ENCODE data around the gene JMJD4.

JMJD4 gene, protein sequence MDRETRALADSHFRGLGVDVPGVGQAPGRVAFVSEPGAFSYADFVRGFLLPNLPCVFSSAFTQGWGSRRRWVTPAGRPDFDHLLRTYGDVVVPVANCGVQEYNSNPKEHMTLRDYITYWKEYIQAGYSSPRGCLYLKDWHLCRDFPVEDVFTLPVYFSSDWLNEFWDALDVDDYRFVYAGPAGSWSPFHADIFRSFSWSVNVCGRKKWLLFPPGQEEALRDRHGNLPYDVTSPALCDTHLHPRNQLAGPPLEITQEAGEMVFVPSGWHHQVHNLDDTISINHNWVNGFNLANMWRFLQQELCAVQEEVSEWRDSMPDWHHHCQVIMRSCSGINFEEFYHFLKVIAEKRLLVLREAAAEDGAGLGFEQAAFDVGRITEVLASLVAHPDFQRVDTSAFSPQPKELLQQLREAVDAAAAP

DNA sequence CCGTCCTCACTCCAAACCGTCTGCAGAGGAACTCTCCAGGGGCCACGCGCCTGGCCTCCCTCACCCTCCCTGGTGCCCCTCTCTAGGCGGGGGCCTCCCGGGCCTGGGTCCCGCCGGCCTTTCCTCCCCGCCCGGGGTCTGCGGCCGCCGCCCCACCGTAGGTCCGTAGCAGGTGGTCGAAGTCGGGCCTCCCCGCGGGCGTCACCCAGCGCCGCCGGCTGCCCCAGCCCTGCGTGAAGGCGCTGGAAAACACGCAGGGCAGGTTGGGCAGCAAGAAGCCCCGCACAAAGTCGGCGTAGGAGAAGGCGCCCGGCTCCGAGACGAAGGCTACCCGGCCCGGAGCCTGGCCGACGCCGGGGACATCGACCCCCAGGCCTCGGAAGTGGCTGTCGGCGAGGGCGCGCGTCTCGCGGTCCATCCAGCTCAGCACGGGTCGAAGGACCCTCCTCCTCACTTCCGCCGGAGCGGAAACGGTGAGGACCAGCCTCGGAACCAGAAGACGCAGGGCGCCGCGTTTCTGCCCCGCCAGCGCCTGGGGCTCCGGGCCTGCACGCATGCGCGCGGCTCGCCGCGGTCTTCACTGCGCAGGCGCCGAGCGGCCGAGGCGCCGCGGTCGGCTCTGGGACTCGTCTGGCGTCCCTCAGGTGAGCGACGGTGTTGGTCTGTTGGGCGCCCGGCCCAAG, at the start of gene JMJD4, which contains the start of gene SNAP47:
Gene JMJD4, minus strand, starts transcription at position 447 of the 683 bp plus-strand sequence. Its CDS starts 29 bp downstream, at position 418.
Gene SNAP47, plus strand, starts transcription at position 580 of the 683 bp plus-strand sequence. CDS start 12,302 bp downstream, outside the sequence.
- Histone ChIP-seq H3K27ac (ENCODE audit: low read length) (peak within 1 kb of the TSS; percentile 51), H3K4me1 (ENCODE audit: control insufficient read depth in 1 of 2, insufficient read depth in 2 of 2, low read length in 2 of 2) (peaks cover 8 to 38% of the 10 kb centered on the region in 2 donors), H3K27me3 (ENCODE audit: low read depth, low read length) (no peaks in the 10 kb centered on the region), H3K36me3 (ENCODE audit: control insufficient read depth in 1 of 2, insufficient read depth in 2 of 2, low read length in 2 of 2) (peaks cover 0 to 28% of the 10 kb centered on the region in 2 donors), H3K4me3 (ENCODE audit: low read depth in 1 of 2, low read length in 2 of 2) (peak within 1 kb of the TSS; percentile 89 to 90), H3K9me3 (ENCODE audit: control insufficient read depth in 1 of 2, low read length in 2 of 2) (no peaks in the 10 kb centered on the region)

DNA sequence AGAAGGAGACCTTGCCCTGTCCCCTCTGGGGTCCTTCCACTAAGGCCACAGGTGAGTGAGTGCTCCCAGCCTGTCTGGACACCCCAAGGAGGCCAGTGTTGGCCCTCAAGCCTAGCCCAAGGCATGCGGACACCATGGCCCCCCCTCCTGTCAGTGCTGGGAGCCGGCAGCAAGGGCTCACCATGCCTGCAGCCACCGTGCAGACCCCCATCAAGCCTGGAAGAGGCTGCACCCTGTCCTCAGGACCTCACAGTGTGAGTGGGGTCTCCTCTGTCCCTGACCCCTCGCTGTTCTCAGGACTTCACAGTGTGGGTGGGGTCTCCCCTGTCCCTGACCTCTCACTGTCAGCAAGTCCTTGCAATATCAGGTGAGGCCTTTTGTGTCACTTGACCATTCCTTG, 47.1 kb upstream of the JMJD4 start:
- peaks cover 9 to 14% of the 10 kb centered on the region in 2 donors for H3K4me1 ChIP-seq (ENCODE audit: control insufficient read depth in 1 of 2, insufficient read depth in 2 of 2, low read length in 2 of 2)
- peaks cover 4% of the 10 kb centered on the region for H3K27me3 ChIP-seq (ENCODE audit: low read depth, low read length)
- no peaks in the 10 kb centered on the region for H3K9me3 ChIP-seq (ENCODE audit: control insufficient read depth in 1 of 2, low read length in 2 of 2)
- no peak overlapping the region for H3K27ac ChIP-seq (ENCODE audit: low read length)
- H3K36me3 ChIP-seq (ENCODE audit: control insufficient read depth in 1 of 2, insufficient read depth in 2 of 2, low read length in 2 of 2) = peaks cover 4 to 17% of the 10 kb centered on the region in 2 donors
- H3K4me3 ChIP-seq (ENCODE audit: low read depth in 1 of 2, low read length in 2 of 2) = no peak overlapping the region

DNA sequence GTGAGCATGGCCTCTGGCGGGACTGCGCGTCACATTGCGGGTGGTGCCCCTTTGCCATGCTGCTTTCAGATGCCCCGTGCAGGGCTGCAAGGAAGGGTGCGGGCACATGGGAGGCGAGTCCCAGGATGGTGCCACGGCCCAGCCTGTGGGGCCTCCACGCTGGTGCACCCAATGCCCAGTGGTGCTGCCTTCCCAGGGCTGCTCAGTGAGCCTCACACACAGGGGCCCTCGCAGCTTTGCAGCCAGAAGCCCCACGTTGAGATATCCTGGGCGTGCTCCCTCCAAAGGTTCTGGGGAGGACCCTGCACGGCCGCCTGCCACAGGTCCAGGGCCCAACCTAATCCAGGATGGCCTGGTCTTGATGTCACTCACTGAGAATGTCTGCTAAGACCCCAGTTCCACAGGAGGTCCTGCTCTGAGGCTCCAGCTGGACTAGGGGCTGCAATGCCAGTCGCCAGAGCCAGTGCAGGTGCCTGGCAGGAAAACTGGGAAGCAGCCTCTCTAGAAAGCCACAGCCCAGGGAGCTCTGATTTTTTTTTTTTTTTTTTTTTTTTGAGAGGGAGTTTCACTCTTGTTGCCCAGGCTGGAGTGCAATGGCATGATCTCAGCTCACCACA, 46.3 kb upstream of the JMJD4 start:
- Histone ChIP-seq H3K4me3 (ENCODE audit: low read depth in 1 of 2, low read length in 2 of 2) (no peak overlapping the region), H3K27ac (ENCODE audit: low read length) (no peak overlapping the region)

DNA sequence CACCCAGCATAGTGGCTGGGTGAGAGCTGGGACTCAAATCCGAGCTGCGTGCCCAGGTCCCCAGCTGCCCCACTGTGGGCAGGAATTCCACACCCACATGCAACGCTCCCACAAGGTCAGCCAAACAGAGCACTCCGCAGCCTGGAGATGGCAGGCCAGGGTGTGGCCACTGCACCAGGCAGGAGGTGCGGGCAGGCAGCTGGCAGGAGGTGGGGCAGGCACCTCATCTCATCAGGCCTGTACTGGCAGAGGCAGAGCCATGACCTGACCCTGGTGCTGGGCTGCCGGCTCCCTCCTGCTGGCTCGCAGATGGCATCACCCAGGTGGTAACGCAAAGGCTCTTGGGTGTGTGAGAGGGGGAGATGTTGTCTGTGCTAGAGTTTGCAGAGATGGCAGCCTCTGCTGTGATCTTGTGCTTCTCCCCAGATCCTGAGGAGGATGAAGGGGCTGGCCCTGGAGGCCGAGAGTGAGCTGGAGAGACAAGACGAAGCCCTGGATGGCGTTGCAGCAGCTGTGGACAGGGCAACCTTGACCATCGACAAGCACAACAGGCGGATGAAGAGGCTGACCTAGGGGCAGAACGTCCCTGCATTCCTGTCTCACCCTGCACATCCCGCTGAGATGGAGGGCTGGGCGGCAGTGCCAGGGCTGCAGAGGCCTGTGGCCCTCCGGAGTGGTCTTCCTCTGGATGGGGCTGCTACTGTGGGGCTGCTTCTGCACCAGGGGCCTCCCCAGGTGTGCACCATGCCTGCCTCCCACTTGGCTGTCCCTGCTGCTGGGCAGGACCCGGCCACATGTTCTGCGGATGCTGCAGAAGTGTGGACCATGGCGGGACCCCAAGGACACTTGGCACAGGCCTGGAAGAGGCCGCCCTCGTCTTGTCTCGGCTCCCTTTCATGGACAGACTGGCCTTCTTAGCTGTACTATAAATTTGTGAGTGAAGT, 45.3 kb upstream of the JMJD4 start:
- no peaks in the 10 kb centered on the region for H3K9me3 ChIP-seq (ENCODE audit: control insufficient read depth in 1 of 2, low read length in 2 of 2)
- peaks cover 0 to 12% of the 10 kb centered on the region in 2 donors for H3K4me1 ChIP-seq (ENCODE audit: control insufficient read depth in 1 of 2, insufficient read depth in 2 of 2, low read length in 2 of 2)
- no peak overlapping the region for H3K4me3 ChIP-seq (ENCODE audit: low read depth in 1 of 2, low read length in 2 of 2)
- peaks cover 4 to 17% of the 10 kb centered on the region in 2 donors for H3K36me3 ChIP-seq (ENCODE audit: control insufficient read depth in 1 of 2, insufficient read depth in 2 of 2, low read length in 2 of 2)
- H3K27ac ChIP-seq (ENCODE audit: low read length) = no peak overlapping the region
- no peaks in the 10 kb centered on the region for H3K27me3 ChIP-seq (ENCODE audit: low read depth, low read length)

More for the DNA sequence above, 46.3 kb upstream of the JMJD4 start:
- Histone ChIP-seq H3K27me3 (ENCODE audit: low read depth, low read length) (peaks cover 4% of the 10 kb centered on the region), H3K4me1 (ENCODE audit: control insufficient read depth in 1 of 2, insufficient read depth in 2 of 2, low read length in 2 of 2) (peaks cover 3 to 11% of the 10 kb centered on the region in 2 donors), H3K9me3 (ENCODE audit: control insufficient read depth in 1 of 2, low read length in 2 of 2) (no peaks in the 10 kb centered on the region), H3K36me3 (ENCODE audit: control insufficient read depth in 1 of 2, insufficient read depth in 2 of 2, low read length in 2 of 2) (peaks cover 4 to 17% of the 10 kb centered on the region in 2 donors)

DNA sequence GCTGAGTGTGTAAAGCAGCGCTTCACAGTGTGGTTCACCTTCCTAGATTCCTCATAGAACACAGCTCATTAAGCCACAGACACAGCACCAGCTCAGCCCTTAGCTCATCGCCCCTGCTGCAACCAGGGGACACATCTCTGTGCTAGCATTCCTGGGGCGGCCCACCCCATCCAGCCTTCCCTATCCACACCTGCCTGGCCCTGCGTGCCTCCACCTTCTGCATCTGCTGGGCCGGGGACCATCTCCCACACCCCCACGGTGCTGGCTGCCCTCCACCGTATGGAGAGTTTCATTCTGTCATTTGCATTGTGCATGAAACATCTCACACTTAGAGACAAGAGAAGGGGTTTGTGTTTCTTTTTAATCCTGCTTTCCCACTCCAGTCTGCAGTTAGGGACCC, 44.6 kb upstream of the JMJD4 start:
- no peaks in the 10 kb centered on the region for H3K9me3 ChIP-seq (ENCODE audit: control insufficient read depth in 1 of 2, low read length in 2 of 2)
- H3K27ac ChIP-seq (ENCODE audit: low read length) = no peak overlapping the region
- H3K4me3 ChIP-seq (ENCODE audit: low read depth in 1 of 2, low read length in 2 of 2) = no peak overlapping the region
- H3K36me3 ChIP-seq (ENCODE audit: control insufficient read depth in 1 of 2, insufficient read depth in 2 of 2, low read length in 2 of 2) = peaks cover 4 to 17% of the 10 kb centered on the region in 2 donors
- H3K27me3 ChIP-seq (ENCODE audit: low read depth, low read length) = no peaks in the 10 kb centered on the region
- H3K4me1 ChIP-seq (ENCODE audit: control insufficient read depth in 1 of 2, insufficient read depth in 2 of 2, low read length in 2 of 2) = peaks cover 0 to 19% of the 10 kb centered on the region in 2 donors

DNA sequence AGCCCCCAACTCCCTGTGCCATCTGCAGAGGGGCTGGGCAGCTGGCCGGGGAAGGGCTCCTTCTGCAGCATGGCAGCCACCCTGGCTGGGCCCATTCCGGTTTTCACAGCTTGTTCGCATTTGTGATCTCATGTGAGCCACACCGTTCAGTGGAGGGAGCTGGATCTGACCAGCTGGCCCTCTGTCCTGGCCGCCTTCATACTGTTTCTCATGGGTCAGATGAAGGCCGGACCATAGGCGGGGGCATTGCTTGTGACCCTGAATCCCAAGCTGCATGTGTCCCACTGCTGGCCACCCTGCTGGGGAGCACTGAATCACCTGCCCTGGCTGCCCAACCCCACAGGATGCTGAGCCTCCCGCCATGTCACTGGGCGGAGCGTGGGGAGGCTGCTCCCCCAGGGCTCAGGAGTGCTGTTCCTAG, 43.9 kb upstream of the JMJD4 start:
- Histone ChIP-seq H3K27ac (ENCODE audit: low read length) (no peak overlapping the region), H3K4me1 (ENCODE audit: control insufficient read depth in 1 of 2, insufficient read depth in 2 of 2, low read length in 2 of 2) (peaks cover 0 to 24% of the 10 kb centered on the region in 2 donors), H3K27me3 (ENCODE audit: low read depth, low read length) (no peaks in the 10 kb centered on the region), H3K9me3 (ENCODE audit: control insufficient read depth in 1 of 2, low read length in 2 of 2) (no peaks in the 10 kb centered on the region), H3K36me3 (ENCODE audit: control insufficient read depth in 1 of 2, insufficient read depth in 2 of 2, low read length in 2 of 2) (peaks cover 4 to 17% of the 10 kb centered on the region in 2 donors), H3K4me3 (ENCODE audit: low read depth in 1 of 2, low read length in 2 of 2) (no peak overlapping the region)

DNA sequence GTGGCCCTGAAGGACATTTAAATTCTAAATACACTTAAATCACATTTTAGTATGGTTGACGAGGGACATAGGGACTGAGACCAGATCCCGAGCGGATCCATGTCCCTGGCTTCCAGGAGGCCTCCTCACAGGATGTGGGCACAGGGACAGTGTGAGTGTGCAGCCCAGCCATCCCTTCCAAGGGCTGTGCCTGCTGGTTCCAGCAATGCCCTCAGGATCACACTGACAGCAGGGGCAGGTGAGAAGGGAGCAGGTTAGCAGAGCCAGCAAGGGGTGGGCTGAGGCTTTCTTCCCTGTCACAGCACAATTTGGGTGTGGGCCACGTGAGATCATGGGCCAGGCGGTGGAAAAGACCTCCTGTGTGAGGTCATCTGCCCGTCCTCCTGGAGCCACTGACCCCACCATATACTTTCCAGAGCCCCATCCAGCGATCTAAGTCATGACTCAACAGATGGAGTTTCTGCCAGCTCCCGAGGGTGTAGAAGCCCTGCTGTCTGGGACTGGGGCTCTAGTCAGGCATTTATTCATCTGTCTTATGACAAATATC, 43.4 kb upstream of the JMJD4 start:
- Histone ChIP-seq H3K4me3 (ENCODE audit: low read depth in 1 of 2, low read length in 2 of 2) (no peak overlapping the region), H3K27me3 (ENCODE audit: low read depth, low read length) (no peaks in the 10 kb centered on the region), H3K9me3 (ENCODE audit: control insufficient read depth in 1 of 2, low read length in 2 of 2) (no peaks in the 10 kb centered on the region), H3K36me3 (ENCODE audit: control insufficient read depth in 1 of 2, insufficient read depth in 2 of 2, low read length in 2 of 2) (peaks cover 4 to 17% of the 10 kb centered on the region in 2 donors), H3K4me1 (ENCODE audit: control insufficient read depth in 1 of 2, insufficient read depth in 2 of 2, low read length in 2 of 2) (peaks cover 0 to 24% of the 10 kb centered on the region in 2 donors), H3K27ac (ENCODE audit: low read length) (no peak overlapping the region)

DNA sequence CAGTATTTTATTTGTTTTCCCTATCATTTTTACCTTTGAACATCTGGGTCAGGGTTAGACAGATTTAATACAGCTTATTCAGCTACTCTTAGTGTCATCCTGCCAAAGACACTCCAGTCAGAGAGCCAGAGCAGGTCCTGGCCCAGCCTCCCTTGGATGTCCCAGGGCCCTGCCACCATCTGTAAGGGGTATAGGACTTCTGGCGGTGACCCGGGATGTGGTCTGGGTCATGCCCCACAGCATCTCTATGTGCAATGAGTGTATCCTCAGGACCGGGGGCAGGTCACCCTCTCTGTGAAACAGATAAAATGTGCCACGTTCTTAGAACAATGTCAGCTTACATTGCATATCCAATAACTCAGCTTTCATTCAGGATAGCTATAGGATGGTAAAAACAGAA, 42.5 kb upstream of the JMJD4 start:
- Histone ChIP-seq H3K36me3 (ENCODE audit: control insufficient read depth in 1 of 2, insufficient read depth in 2 of 2, low read length in 2 of 2) (peaks cover 4 to 17% of the 10 kb centered on the region in 2 donors), H3K9me3 (ENCODE audit: control insufficient read depth in 1 of 2, low read length in 2 of 2) (no peaks in the 10 kb centered on the region), H3K27me3 (ENCODE audit: low read depth, low read length) (no peaks in the 10 kb centered on the region), H3K4me1 (ENCODE audit: control insufficient read depth in 1 of 2, insufficient read depth in 2 of 2, low read length in 2 of 2) (peaks cover 0 to 24% of the 10 kb centered on the region in 2 donors), H3K27ac (ENCODE audit: low read length) (no peak overlapping the region), H3K4me3 (ENCODE audit: low read depth in 1 of 2, low read length in 2 of 2) (no peak overlapping the region)

DNA sequence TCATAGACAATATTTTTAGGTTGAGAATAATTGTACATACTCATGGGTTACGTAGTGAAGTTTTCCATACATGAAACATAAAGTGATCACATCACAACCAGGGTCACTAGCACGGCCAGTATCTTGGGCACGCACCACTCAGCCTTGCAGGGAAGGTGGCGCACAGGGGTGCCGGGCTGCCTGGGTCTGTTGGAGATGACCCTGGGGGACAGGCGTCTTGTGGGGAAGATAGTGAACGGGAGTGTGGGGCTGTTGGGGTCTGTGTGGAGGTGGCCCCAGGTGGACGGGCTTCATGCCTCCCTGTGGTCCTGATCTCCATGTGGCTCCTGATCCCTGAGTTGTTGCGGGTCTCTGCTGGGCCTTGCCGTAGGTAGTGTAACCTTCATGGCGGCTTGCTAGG, 42.1 kb upstream of the JMJD4 start:
- Histone ChIP-seq H3K27me3 (ENCODE audit: low read depth, low read length) (no peaks in the 10 kb centered on the region), H3K4me3 (ENCODE audit: low read depth in 1 of 2, low read length in 2 of 2) (no peak overlapping the region), H3K9me3 (ENCODE audit: control insufficient read depth in 1 of 2, low read length in 2 of 2) (no peaks in the 10 kb centered on the region), H3K27ac (ENCODE audit: low read length) (no peak overlapping the region), H3K36me3 (ENCODE audit: control insufficient read depth in 1 of 2, insufficient read depth in 2 of 2, low read length in 2 of 2) (peaks cover 4 to 15% of the 10 kb centered on the region in 2 donors), H3K4me1 (ENCODE audit: control insufficient read depth in 1 of 2, insufficient read depth in 2 of 2, low read length in 2 of 2) (peaks cover 0 to 24% of the 10 kb centered on the region in 2 donors)

DNA sequence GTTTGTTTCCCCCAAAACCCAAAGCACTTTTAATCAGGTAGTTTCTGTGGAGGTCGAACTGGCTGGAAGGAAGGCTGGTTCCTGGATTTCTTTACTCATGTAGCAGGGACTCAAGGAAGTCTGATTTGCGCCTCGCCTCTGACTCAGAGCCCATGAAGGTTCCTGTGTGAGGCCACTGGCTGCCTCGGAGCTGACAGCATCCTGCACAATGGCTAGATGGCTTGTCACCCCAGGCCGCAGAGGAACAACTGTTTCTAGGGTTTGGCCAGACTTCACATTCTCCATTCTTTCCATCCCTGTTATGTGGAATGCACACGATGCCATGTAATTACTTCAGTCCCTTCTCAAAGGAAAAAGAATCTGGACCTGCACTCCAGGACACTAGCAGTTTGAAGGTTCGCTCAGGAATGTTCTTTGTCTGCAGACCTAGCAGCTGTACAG, 41.2 kb upstream of the JMJD4 start:
- H3K9me3 ChIP-seq (ENCODE audit: control insufficient read depth in 1 of 2, low read length in 2 of 2) = no peaks in the 10 kb centered on the region
- peaks cover 0 to 24% of the 10 kb centered on the region in 2 donors for H3K4me1 ChIP-seq (ENCODE audit: control insufficient read depth in 1 of 2, insufficient read depth in 2 of 2, low read length in 2 of 2)
- H3K27me3 ChIP-seq (ENCODE audit: low read depth, low read length) = no peaks in the 10 kb centered on the region
- H3K36me3 ChIP-seq (ENCODE audit: control insufficient read depth in 1 of 2, insufficient read depth in 2 of 2, low read length in 2 of 2) = peaks cover 4 to 10% of the 10 kb centered on the region in 2 donors
- no peak overlapping the region for H3K27ac ChIP-seq (ENCODE audit: low read length)
- H3K4me3 ChIP-seq (ENCODE audit: low read depth in 1 of 2, low read length in 2 of 2) = no peak overlapping the region

All from muscle layer of duodenum (tissue), 2 donors.